GM12872 (cell line): Measurements from ENCODE around the gene STX12.

ENCODE experiments used
- TF ChIP-seq, protein P1 (sequence below): IDR thresholded peaks from 3 replicates; pipeline ENCODE4 v1.5.1; 2011; ENCODE audit warnings: low read depth, mild to moderate bottlenecking, low read length, moderate library complexity; ENCODE audit not compliant: insufficient read depth

Gene STX12

DNA sequence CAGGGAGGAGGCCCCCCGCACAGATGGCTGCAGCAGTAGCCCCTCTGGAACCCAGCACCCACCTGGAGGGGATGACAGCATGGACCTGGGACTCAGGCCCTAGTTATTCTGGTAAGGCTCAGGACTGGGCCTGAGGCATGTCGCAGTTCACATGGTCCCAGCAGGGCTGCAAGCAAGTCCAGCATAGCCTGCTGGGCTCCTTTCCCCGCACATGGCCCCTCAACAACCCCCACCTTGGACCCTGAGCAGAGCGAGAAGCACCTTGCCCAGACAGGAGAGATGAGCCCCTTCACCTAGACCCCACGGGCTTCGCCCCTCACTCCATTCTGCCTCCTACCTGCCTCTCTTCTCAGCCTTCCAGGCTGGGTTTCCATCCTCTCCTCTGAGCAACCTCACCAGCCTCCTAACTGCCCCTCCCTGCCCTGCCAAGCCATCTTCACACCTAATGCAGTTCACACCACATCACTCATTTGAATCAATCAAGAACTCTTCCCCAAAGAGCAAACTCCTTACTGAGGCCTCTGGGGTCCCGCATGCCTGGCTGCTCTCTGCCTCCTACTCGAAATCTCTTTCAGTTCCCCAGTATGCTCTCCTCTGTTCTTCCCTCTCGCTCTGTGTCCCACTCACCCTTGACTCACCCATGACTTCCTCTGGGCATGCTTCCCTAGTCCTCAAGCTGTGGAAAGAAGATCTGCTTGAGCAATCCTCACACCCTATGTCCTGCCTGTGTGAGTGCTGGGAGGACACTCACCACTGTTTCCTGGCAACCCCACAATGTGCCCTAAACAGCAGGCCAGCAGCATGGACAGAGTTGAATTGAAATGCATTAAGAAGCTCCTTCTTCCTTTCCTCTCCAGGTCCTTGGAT lies 89.9 kb downstream of the STX12 start:
- TF ChIP-seq, protein P1, sequence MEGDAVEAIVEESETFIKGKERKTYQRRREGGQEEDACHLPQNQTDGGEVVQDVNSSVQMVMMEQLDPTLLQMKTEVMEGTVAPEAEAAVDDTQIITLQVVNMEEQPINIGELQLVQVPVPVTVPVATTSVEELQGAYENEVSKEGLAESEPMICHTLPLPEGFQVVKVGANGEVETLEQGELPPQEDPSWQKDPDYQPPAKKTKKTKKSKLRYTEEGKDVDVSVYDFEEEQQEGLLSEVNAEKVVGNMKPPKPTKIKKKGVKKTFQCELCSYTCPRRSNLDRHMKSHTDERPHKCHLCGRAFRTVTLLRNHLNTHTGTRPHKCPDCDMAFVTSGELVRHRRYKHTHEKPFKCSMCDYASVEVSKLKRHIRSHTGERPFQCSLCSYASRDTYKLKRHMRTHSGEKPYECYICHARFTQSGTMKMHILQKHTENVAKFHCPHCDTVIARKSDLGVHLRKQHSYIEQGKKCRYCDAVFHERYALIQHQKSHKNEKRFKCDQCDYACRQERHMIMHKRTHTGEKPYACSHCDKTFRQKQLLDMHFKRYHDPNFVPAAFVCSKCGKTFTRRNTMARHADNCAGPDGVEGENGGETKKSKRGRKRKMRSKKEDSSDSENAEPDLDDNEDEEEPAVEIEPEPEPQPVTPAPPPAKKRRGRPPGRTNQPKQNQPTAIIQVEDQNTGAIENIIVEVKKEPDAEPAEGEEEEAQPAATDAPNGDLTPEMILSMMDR, result no peak

DNA sequence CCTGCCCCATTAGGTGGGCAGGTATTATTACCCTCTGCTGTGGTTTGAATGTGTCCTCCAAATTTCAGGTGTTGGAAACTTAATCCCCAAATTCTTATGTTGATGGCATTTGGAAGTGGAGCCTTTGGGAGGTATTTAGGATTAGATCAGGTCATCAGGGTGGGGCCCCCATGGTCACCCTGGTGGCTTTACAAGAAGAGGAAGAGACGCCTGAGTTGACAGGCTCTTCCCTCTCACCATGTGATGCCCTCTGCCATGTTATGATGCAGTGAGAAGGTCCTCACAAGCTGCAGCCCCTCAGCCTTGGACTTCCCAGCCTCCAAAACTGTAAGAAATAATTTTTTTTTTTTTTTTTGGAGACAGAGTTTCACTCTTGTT lies 90.5 kb downstream of the STX12 start:
- TF ChIP-seq, protein P1, result no peak

DNA sequence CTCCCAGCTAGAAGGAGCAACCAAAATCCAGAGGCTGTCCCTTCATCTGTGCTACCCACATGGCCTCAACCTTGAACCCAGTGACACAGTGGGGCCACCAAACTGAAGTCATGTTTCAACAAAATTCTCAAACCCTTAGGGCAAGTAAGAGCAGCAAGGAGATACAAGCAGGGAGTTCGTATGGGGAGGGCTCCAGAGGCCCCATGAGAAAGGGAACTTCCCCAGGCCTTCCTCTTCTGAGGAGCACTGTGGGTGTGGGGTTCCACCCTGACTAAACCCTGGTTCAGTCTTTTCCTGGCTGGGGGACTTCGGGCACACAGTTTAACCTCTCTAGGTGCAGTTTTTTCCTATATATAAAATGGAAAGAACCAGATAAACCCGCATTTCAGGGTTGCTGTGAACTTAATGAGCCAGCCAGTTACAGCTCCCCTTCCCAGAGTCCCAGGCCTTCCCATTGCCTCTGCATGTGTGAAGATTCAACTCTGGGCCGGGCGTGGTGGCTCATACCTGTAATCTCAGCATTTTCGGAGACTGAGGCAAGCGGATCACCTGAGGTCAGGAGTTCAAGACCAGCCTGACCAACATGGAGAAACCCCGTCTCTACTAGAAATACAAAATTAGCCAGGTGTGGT lies 91.4 kb downstream of the STX12 start:
- TF ChIP-seq, protein P1, result no peak

DNA sequence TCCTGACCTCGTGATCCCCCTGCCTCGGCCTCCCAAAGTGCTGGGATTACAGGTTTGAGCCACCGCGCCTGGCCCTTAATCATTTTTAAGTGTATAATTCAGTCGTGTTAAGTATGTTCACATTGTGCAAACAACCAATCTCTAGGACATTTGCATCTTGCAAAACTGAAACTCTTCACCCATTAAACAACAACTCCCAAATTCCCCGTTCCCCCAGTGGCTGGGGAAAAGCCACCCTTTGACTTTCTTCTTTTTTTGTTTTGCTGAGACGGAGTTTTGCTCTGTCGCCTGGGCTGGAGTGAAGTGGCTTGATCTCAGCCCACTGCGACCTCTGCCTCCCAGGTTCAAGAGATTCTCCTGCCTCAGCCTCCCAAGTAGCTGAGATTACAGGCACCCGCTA lies 92.8 kb downstream of the STX12 start:
- TF ChIP-seq, protein P1, result no peak

DNA sequence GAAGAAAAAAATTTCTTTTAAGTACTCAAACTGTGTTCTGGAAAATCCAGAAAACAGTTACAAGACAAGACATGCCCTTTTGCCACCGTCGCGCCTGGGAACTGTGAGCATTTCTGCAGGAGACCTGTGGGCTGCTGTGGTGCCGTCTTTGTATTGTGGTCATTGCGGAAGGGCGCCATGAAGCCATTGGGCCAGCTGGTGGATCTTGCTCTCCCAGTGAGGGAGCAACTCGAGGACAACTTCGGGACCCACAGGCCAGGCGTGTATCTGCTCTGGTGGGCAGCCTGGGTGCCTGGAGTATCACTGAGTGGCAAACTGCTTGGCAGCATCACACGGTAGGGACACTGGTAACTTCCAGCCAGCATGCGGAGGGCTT lies 95.5 kb downstream of the STX12 start:
- TF ChIP-seq, protein P1, result no peak

DNA sequence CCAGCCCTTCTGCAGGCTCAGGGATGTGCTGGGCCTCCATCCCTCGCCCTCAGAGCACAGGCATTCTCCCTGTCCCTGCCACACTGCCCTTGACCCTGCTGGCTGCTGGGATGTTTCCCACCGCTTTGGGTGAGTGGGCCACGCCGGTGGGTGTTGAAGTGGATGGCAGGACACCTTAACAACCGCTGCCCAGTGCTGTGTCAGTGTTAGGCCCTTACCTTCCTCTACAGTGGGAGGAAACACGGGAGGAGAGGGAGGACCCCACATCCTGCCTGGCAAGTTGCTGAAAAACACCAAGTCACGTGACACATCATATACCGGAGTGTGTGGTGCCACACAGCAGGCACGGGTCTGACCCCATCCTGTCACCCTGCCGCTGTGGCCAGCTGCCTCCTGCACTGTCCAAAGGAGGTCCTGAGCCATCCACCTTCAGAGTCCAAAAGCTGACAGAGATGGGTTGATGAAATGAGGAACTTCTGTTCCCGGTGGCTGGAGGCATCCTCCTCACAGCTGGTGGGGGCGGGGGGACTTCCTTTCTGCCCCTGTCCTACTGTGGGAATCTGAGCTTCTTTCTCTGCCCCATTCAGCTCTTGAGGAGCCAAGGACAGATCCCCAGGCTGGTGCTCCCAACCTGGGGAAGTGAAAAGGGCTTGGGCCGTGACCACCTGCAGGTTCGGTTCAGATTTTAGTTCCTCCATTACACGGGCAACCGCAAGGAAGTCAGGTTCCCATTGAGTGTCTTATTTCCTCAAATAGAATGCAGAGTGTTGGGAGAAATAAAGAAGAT lies 96.1 kb downstream of the STX12 start:
- TF ChIP-seq, protein P1, result no peak

DNA sequence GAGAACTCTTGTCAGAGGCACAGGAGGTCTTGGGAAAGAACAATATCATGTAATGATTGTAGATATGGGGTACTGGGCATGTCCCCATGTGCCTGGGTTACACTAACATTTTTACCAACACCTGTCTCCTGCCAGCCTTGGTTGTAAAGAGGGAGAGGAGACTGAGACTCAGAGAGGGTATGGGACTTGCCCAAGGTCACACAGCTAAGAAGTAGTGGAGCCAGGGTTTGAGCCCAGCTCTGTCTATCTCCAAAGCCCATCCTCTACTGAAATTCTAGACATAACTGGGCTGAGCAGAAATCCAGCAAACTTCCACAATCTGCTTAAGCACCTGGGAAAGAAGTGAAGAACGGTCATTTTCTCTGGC lies 96.7 kb downstream of the STX12 start:
- TF ChIP-seq, protein P1, result no peak
